ENCODE measurements around the gene RFX4. TPM values are rescaled to one million over a fixed set of nuclear protein-coding genes. Genes with fewer than 3 reads are reported as not detected.

RFX4 gene
- polyA plus RNA-seq, result 5.7 and 7.2 TPM in 2 replicates

GRCh38 chr12:106582641-106583230 lies at the start of gene RFX4:
TSS of gene RFX4 (plus strand) at chr12:106583004. CDS start at chr12:106583321, 317 bp downstream.

GRCh38 chr12:106774005-106774807 lies 191.4 kb downstream of the RFX4 start, which contains the start of gene RIC8B:
TSS of gene RIC8B (plus strand) at chr12:106774682. CDS start at chr12:106774746, 64 bp downstream.

Other genes with a start within 250 kb of the RFX4 start
- 12.7 and 13.2 TPM in 2 replicates for gene POLR3B, start 225.3 kb upstream of the RFX4 start, polyA plus RNA-seq
- 7.7 and 8.4 TPM in 2 replicates for gene RIC8B, start 191.7 kb downstream of the RFX4 start, polyA plus RNA-seq